H1 (cell line): ENCODE measurements around the gene TCAP. TPM values are rescaled to one million over a fixed set of nuclear protein-coding genes. Genes with fewer than 3 reads are reported as not detected.

Experiments
- CTCF ChIA-PET: fragments of 300-600 bp; sonication (Branson Sonifier 250); formaldehyde crosslinking; loops from one replicate; lab custom pipeline; 2021; ENCODE audit not compliant: partially characterized antibody; lab: Charles Lee
- POLR2A ChIA-PET: fragments of 300-600 bp; sonication (Branson Sonifier 250); formaldehyde crosslinking; loops from one replicate; lab custom pipeline; 2021; ENCODE audit warnings: inconsistent platforms; ENCODE audit not compliant: partially characterized antibody; lab: Charles Lee
- DNase-seq, 2 experiments: peaks; one replicate each; pipeline versions ENCODE4 v3.0.0 to v3.0.0-alpha.2; 2010 to 2022; ENCODE audit warnings: low spot score in 2 of 2, low read depth in 1 of 2, mixed read lengths in 1 of 2
- FAIRE-seq: peaks from 2 replicates; lab custom pipeline; 2011; peaks lifted over from hg19 to GRCh38; lab: Jason Lieb, UNC
- H2AFZ ChIP-seq: 2 replicates; pipeline ENCODE4 v1.8.1; 2012; ENCODE audit warnings: low read length, inconsistent platforms
- H2AK5ac ChIP-seq: 2 replicates; pipeline ENCODE4 v1.6.1; 2013; ENCODE audit warnings: low read depth, low read length
- H2BK120ac ChIP-seq: replicated peaks from 2 replicates; pipeline ENCODE3; 2013; ENCODE audit warnings: low read depth, low read length, inconsistent platforms
- H2BK12ac ChIP-seq: 2 replicates; pipeline ENCODE4 v1.6.1; 2013; ENCODE audit warnings: low read depth, low read length
- H2BK15ac ChIP-seq: 2 replicates; pipeline ENCODE4 v1.6.1; 2013; ENCODE audit warnings: low read length
- H2BK20ac ChIP-seq: 2 replicates; pipeline ENCODE4 v1.6.1; 2013; ENCODE audit warnings: low read length
- H2BK5ac ChIP-seq: 2 replicates; pipeline ENCODE4 v1.6.1; 2013; ENCODE audit warnings: low read depth, low read length
- H3K14ac ChIP-seq: 2 replicates; pipeline ENCODE4 v1.6.1; 2013; ENCODE audit warnings: inconsistent platforms; ENCODE audit not compliant: insufficient read length
- H3K18ac ChIP-seq: 2 replicates; pipeline ENCODE4 v1.6.1; 2013; ENCODE audit warnings: low read length; ENCODE audit errors: extremely low read depth
- H3K23ac ChIP-seq: 2 replicates; pipeline ENCODE4 v1.6.1; 2013; ENCODE audit warnings: inconsistent platforms; ENCODE audit not compliant: insufficient read length
- H3K23me2 ChIP-seq: 2 replicates; pipeline ENCODE4 v1.6.1; 2013; ENCODE audit warnings: low read depth, low read length
- H3K27ac ChIP-seq: 2 replicates; pipeline ENCODE4 v1.6.1; 2011; ENCODE audit warnings: low read depth, low read length, inconsistent platforms
- H3K27me3 ChIP-seq, 4 experiments: replicated peaks in 1 of 4; 1 replicate in 1 of 4; 2 replicates in 3 of 4; pipeline versions ENCODE4 v1.6.1 to v1.8.1; 2011 to 2013; ENCODE audit warnings: low read length in 3 of 4, mild to moderate bottlenecking in 3 of 4, inconsistent platforms in 2 of 4, mixed read lengths in 2 of 4, moderate library complexity in 1 of 4; ENCODE audit not compliant: control insufficient read depth in 3 of 4, insufficient read depth in 3 of 4; ENCODE audit errors: extremely low read depth in 1 of 4
- H3K36me3 ChIP-seq, 4 experiments: 2 replicates each; pipeline versions ENCODE4 v1.6.1 to v1.8.1; 2011 to 2013; ENCODE audit warnings: mild to moderate bottlenecking in 4 of 4, low read length in 3 of 4, moderate library complexity in 2 of 4, control low read depth in 1 of 4, inconsistent platforms in 1 of 4; ENCODE audit not compliant: insufficient read depth in 4 of 4, control insufficient read depth in 2 of 4
- H3K4ac ChIP-seq: replicated peaks from 2 replicates; pipeline ENCODE3; 2013; ENCODE audit warnings: low read length, low read depth, mixed read lengths, inconsistent platforms; ENCODE audit not compliant: insufficient read length
- H3K4me1 ChIP-seq, 4 experiments: replicated peaks in 1 of 4; 1 replicate in 1 of 4; 2 replicates in 3 of 4; pipeline versions ENCODE4 v1.6.1 to v1.8.1; 2011 to 2013; ENCODE audit warnings: low read length in 3 of 4, inconsistent platforms in 2 of 4, mixed read lengths in 1 of 4; ENCODE audit not compliant: insufficient read depth in 4 of 4, control insufficient read depth in 3 of 4
- H3K4me2 ChIP-seq, 2 experiments: 2 replicates each; pipeline versions ENCODE4 v1.6.1 to v1.8.1; 2011 to 2013; ENCODE audit warnings: low read depth in 2 of 2, low read length in 2 of 2, control low read depth in 1 of 2, inconsistent platforms in 1 of 2, mild to moderate bottlenecking in 1 of 2; ENCODE audit not compliant: insufficient read depth in 1 of 2
- H3K4me3 ChIP-seq, 4 experiments: fragments of 200-600, 300-600 bp in 1 of 4; sonication (generic), shearing (Covaris generic), sonication (Bioruptor Twin) in 1 of 4; 2 replicates each; pipeline versions ENCODE4 v1.5.1 to v1.8.1; 2011 to 2016; ENCODE audit warnings: low read length in 4 of 4, low read depth in 3 of 4, control low read depth in 2 of 4, inconsistent platforms in 2 of 4, mild to moderate bottlenecking in 2 of 4, mixed read lengths in 1 of 4, moderate library complexity in 1 of 4; ENCODE audit not compliant: insufficient read depth in 2 of 4; ENCODE audit errors: extremely low read depth in 1 of 4
- H3K56ac ChIP-seq: replicated peaks from 2 replicates; pipeline ENCODE3; 2013; ENCODE audit warnings: low read depth, mild to moderate bottlenecking, mixed read lengths, low read length, inconsistent platforms; ENCODE audit not compliant: insufficient read length
- H3K79me1 ChIP-seq: 2 replicates; pipeline ENCODE4 v1.6.1; 2013; ENCODE audit warnings: low read depth, low read length, control low read depth
- H3K79me2 ChIP-seq, 2 experiments: 2 replicates each; pipeline versions ENCODE4 v1.6.1 to v1.8.1; 2012 to 2013; ENCODE audit warnings: low read length in 2 of 2, mild to moderate bottlenecking in 2 of 2, inconsistent platforms in 1 of 2; ENCODE audit not compliant: insufficient read depth in 2 of 2, control insufficient read depth in 1 of 2
- H3K9ac ChIP-seq, 4 experiments: replicated peaks in 1 of 4; 1 replicate in 1 of 4; 2 replicates in 3 of 4; pipeline versions ENCODE4 v1.6.1 to v1.8.1; 2011 to 2013; ENCODE audit warnings: low read depth in 3 of 4, low read length in 3 of 4, control low read depth in 2 of 4, mild to moderate bottlenecking in 2 of 4, moderate library complexity in 2 of 4, inconsistent platforms in 1 of 4; ENCODE audit errors: extremely low read depth in 1 of 4
- H3K9me3 ChIP-seq, 2 experiments: 2 replicates each; pipeline versions ENCODE4 v1.6.1 to v1.8.1; 2012 to 2013; ENCODE audit warnings: mild to moderate bottlenecking in 2 of 2, moderate library complexity in 2 of 2, control low read depth in 1 of 2, inconsistent platforms in 1 of 2, low read depth in 1 of 2, low read length in 1 of 2, mixed read lengths in 1 of 2; ENCODE audit not compliant: insufficient read depth in 2 of 2
- H4K20me1 ChIP-seq, 2 experiments: replicated peaks in 1 of 2; 2 replicates each; pipeline versions ENCODE3 to v1.8.1; 2011 to 2013; ENCODE audit warnings: inconsistent platforms in 2 of 2, low read length in 2 of 2, mild to moderate bottlenecking in 1 of 2; ENCODE audit not compliant: insufficient read depth in 2 of 2, control insufficient read depth in 1 of 2
- H4K5ac ChIP-seq: 2 replicates; pipeline ENCODE4 v1.6.1; 2013; ENCODE audit warnings: low read length, low read depth, mixed read lengths, inconsistent platforms; ENCODE audit not compliant: insufficient read length
- H4K8ac ChIP-seq: 2 replicates; pipeline ENCODE4 v1.8.0; 2013; ENCODE audit warnings: mild to moderate bottlenecking, moderate library complexity, low read length, inconsistent platforms; ENCODE audit not compliant: insufficient read depth; ENCODE audit errors: extremely low read depth
- H4K91ac ChIP-seq: replicated peaks from 2 replicates; pipeline ENCODE3; 2013; ENCODE audit warnings: low read length, mixed read lengths, inconsistent platforms; ENCODE audit not compliant: insufficient read length
- BRCA1 ChIP-seq: IDR thresholded peaks from 2 replicates; pipeline ENCODE4 v1.6.1; 2012; ENCODE audit warnings: low read depth, low read length, improper control_type of control experiment
- CTBP2 ChIP-seq: IDR thresholded peaks from 2 replicates; pipeline ENCODE4 v1.7.0; 2011; ENCODE audit warnings: borderline replicate concordance, mild to moderate bottlenecking, moderate library complexity, mixed read lengths, low read length; ENCODE audit not compliant: insufficient read depth, insufficient read length
- MAX ChIP-seq: IDR thresholded peaks from 2 replicates; pipeline ENCODE4 v1.6.1; 2012; ENCODE audit warnings: inconsistent platforms
- WGBS, 2 experiments: shearing (Covaris generic) in 1 of 2; methylation state at CpG; one replicate each; pipeline versions ENCODE4 v1.1.6 to v1.1.7; 2013 to 2015; ENCODE audit warnings: low lambda C conversion rate in 2 of 2, mixed read lengths in 2 of 2, inconsistent platforms in 1 of 2, low coverage in 1 of 2, missing lambda C conversion rate in 1 of 2; ENCODE audit not compliant: insufficient replicate concordance in 2 of 2, insufficient coverage in 1 of 2, insufficient read length in 1 of 2; ENCODE audit errors: extremely low coverage in 1 of 2, missing lambda C conversion rate in 1 of 2; 5-methylcytosine and 5-hydroxymethylcytosine counted together
- polyA plus RNA-seq, 7 experiments: library from polyadenylated mRNA; depleted of rRNA in 3 of 7; stranded (reverse) in 5 of 7; unstranded in 2 of 7; fragments of >200 nt in 5 of 7; fragments of 200-250 nt in 2 of 7; gene quantifications; 1 replicate in 5 of 7; 2 replicates in 1 of 7; 4 replicates in 1 of 7; pipeline versions ENCODE4 v1.2.1 to v1.2.3, GENCODE V29; 2011 to 2013; ENCODE audit warnings: missing spikeins in 2 of 7, mixed read lengths in 2 of 7
- total RNA-seq: library from RNA; stranded (reverse); fragmentation: NEBNext Ultra II Directional; extraction: Animal tissue kit (Norgen Biotek cat#: 25700); gene quantifications from 2 replicates; pipeline ENCODE4 v1.2.1, GENCODE V29; 2021

The TCAP gene
- total and polyA plus RNA-seq, 2 of the 8 experiments (the other 6 are each of a cell fraction or from before 2014, with no cell fraction given) = 0.82 to 1.4 TPM

GRCh38 chr17:39694593-39694992, 29.4 kb downstream of the TCAP start:
- Histone ChIP-seq H2AK5ac (no peak overlapping the region), H2BK15ac (no peak overlapping the region), H3K36me3 (no peaks in the 10 kb centered on the region), H3K4ac (no peak overlapping the region), H4K5ac (no peak overlapping the region), H3K79me1 (peaks cover 2% of the 10 kb centered on the region; the same call in 1 of the 2 replicates), H3K14ac (no peak overlapping the region), H3K27me3 (no peaks in the 10 kb centered on the region), H2BK120ac (no peak overlapping the region), H4K8ac (no peak overlapping the region), H3K4me1 (peaks cover 18 to 32% (median 22%) of the 10 kb centered on the region in 4 experiments), H3K56ac (no peak overlapping the region), H2BK12ac (0 out of 2 replicates have a peak overlapping the region, but pooled peaks have one; percentile 86), H4K91ac (peak overlapping the region; percentile 45), H2AFZ (no peak overlapping the region), H3K9me3 (no peaks in the 10 kb centered on the region), H3K4me2 (peak overlapping the region in 1 of 2 experiments; percentile 7; a peak in 1 of 4 replicates), H4K20me1 (no peaks in the 10 kb centered on the region), H2BK5ac (peak overlapping the region; percentile 95; the same call in 1 of the 2 replicates), H3K18ac (peak overlapping the region; percentile 66; the same call in 1 of the 2 replicates), H3K79me2 (peaks cover 0 to 16% of the 10 kb centered on the region in 2 experiments; a peak in 2 of 4 replicates), H3K9ac (no peak overlapping the region), H3K4me3 (no peak overlapping the region), H3K23me2 (peaks cover 3% of the 10 kb centered on the region; the same call in 1 of the 2 replicates), H3K23ac (no peak overlapping the region), H2BK20ac (peak overlapping the region; percentile 1; the same call in 1 of the 2 replicates), H3K27ac (no peak overlapping the region)
- CTCF ChIA-PET = interaction anchor here (0.6 to 52.4 kb wide), 9 partner anchors 11 to 1109 kb away, joined by 3 to 1885 read pairs (median 4); partner anchors contain the start of genes MIEN1, PPP1R1B and STARD3
- WGBS, 2 experiments = 77% methylated on average over 5 of the region's 5 CpGs; no CpG with 5 or more reads in 1 of the 2 experiments
- DNase-seq (no peak), FAIRE-seq (no peak)
- POLR2A ChIA-PET = interaction anchor here (0.6 to 38.1 kb wide), 6 partner anchors 12 to 60 kb away, joined by 3 to 708 read pairs (median 5); partner anchors contain the start of genes PGAP3, PNMT and TCAP
- TF ChIP-seq MAX (no peak), BRCA1 (no peak), CTBP2 (no peak)
